ENCODE results near the gene RNF11. TPM values are rescaled to one million over a fixed set of nuclear protein-coding genes. Genes with fewer than 3 reads are reported as not detected.

The RNF11 gene
- total and polyA plus RNA-seq, 4 donors: 24.1 to 102 (median 48.7) TPM

DNA sequence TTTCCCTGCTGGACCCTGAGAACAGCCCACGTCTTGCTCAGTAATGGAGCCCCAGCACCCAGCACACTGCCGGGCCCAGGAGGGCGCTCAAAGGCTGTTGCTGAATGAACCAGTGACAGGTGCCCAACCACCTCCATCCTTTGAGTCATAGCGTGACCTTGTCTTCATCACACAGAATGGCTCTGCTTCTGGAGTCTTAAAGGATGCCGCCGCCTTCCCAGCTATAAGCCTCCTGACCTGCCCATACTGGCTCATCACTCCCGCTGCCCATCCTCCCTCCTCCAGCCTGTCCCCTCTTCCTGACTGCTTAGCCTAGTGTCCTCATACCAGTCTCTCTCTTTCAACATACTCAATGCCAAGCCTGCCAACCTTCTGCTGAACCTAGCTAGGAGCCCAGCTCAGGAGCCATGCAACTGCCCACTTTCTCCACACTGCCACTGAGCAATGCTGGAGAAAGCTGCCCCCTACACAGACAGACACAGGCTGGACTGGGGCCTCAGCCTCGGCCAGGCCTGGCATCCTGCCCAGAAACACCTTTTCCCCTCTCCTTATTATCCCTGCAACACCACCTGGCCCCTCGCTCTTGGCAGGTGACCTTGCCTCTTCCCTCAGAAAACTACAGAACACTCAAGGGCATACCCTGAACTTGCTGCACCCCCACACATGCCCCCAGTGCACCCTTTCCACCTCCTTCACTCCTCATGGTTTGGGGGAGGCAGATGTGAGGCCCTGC lies 80.2 kb downstream of the RNF11 start:
- no peaks in the 10 kb centered on the region for H3K27me3 ChIP-seq (ENCODE audit: control insufficient read depth in 4 of 4, insufficient read depth in 4 of 4, low read length in 3 of 4)
- 91% methylated on average over 9 of the region's 9 CpGs for WGBS
- TF ChIP-seq JUND (IDR thresholded peaks at IDR 0.05): no peak
- no peak overlapping the region for H3K27ac ChIP-seq (ENCODE audit: low read depth in 1 of 2, low read length in 2 of 2)
- H3K9ac ChIP-seq (ENCODE audit: low read depth in 1 of 2, low read length in 2 of 2): no peak overlapping the region
- no peaks in the 10 kb centered on the region for H3K36me3 ChIP-seq (ENCODE audit: control insufficient read depth in 4 of 4, insufficient read depth in 3 of 4, low read depth in 1 of 4, low read length in 3 of 4)
- peaks cover 0 to 11% (median 0%) of the 10 kb centered on the region in 4 donors for H3K4me1 ChIP-seq (ENCODE audit: control insufficient read depth in 4 of 4, insufficient read depth in 4 of 4, low read length in 3 of 4)
- no peak overlapping the region for H3K4me3 ChIP-seq (ENCODE audit: low read depth in 1 of 3, low read length in 3 of 3)
- H3K9me3 ChIP-seq (ENCODE audit: control insufficient read depth in 4 of 4, low read length in 3 of 4): no peaks in the 10 kb centered on the region
- DNase-seq (ENCODE audit: low spot score): no peak

DNA sequence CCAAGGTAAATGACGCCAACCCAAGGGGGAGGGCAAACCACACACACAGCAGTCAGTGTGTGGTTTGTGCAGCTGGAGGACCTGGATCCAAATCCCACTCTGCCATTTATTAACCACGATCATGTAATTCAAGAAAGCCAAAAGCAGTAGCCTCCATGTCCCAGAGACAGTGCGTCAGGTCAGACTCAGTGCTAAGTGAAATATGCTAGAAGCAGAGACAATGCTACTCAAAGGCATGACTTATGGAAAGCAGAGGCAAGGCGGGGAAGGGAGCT lies 80.7 kb downstream of the RNF11 start:
- TF ChIP-seq REST (IDR thresholded peaks at IDR 0.05) (no peak), YY1 (IDR thresholded peaks at IDR 0.05) (no peak), TAF1 (conservative IDR thresholded peaks at IDR 0.05) (no peak), ZBTB33 (IDR thresholded peaks at IDR 0.05) (no peak), HNF4A (conservative IDR thresholded peaks at IDR 0.05) (no peak), FOXA2 (IDR thresholded peaks at IDR 0.05) (no peak), SP1 (IDR thresholded peaks at IDR 0.05) (no peak), EGR1 (IDR thresholded peaks at IDR 0.05; ENCODE audit: low read depth in 2 of 2) (no peak), FOXA1 (IDR thresholded peaks at IDR 0.05) (no peak), JUND (IDR thresholded peaks at IDR 0.05) (no peak), RXRA (IDR thresholded peaks at IDR 0.05) (no peak), HNF4G (IDR thresholded peaks at IDR 0.05) (no peak), GABPA (IDR thresholded peaks at IDR 0.05 in 1 of 2, conservative IDR thresholded peaks at IDR 0.05 in 1 of 2) (no peak), ATF3 (IDR thresholded peaks at IDR 0.05) (no peak), NR2F2 (IDR thresholded peaks at IDR 0.05) (no peak), RAD21 (IDR thresholded peaks at IDR 0.05) (no peak)
- TF ChIP-seq, protein P1, sequence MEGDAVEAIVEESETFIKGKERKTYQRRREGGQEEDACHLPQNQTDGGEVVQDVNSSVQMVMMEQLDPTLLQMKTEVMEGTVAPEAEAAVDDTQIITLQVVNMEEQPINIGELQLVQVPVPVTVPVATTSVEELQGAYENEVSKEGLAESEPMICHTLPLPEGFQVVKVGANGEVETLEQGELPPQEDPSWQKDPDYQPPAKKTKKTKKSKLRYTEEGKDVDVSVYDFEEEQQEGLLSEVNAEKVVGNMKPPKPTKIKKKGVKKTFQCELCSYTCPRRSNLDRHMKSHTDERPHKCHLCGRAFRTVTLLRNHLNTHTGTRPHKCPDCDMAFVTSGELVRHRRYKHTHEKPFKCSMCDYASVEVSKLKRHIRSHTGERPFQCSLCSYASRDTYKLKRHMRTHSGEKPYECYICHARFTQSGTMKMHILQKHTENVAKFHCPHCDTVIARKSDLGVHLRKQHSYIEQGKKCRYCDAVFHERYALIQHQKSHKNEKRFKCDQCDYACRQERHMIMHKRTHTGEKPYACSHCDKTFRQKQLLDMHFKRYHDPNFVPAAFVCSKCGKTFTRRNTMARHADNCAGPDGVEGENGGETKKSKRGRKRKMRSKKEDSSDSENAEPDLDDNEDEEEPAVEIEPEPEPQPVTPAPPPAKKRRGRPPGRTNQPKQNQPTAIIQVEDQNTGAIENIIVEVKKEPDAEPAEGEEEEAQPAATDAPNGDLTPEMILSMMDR (IDR thresholded peaks at IDR 0.05; ENCODE audit: low read depth, low read length, missing input control): no peak
- TF ChIP-seq, protein P2, sequence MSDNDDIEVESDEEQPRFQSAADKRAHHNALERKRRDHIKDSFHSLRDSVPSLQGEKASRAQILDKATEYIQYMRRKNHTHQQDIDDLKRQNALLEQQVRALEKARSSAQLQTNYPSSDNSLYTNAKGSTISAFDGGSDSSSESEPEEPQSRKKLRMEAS (IDR thresholded peaks at IDR 0.05): no peak
- H3K9ac ChIP-seq (ENCODE audit: low read depth in 1 of 2, low read length in 2 of 2): no peak overlapping the region

More for the DNA sequence above, 80.7 kb downstream of the RNF11 start:
- Histone ChIP-seq H3K27me3 (ENCODE audit: control insufficient read depth in 4 of 4, insufficient read depth in 4 of 4, low read length in 3 of 4) (no peaks in the 10 kb centered on the region), H3K4me3 (ENCODE audit: low read depth in 1 of 3, low read length in 3 of 3) (no peak overlapping the region), H3K9me3 (ENCODE audit: control insufficient read depth in 4 of 4, low read length in 3 of 4) (no peaks in the 10 kb centered on the region), H3K27ac (ENCODE audit: low read depth in 1 of 2, low read length in 2 of 2) (no peak overlapping the region), H3K36me3 (ENCODE audit: control insufficient read depth in 4 of 4, insufficient read depth in 3 of 4, low read depth in 1 of 4, low read length in 3 of 4) (no peaks in the 10 kb centered on the region), H3K4me1 (ENCODE audit: control insufficient read depth in 4 of 4, insufficient read depth in 4 of 4, low read length in 3 of 4) (peaks cover 0 to 11% (median 0%) of the 10 kb centered on the region in 4 donors)
- WGBS: 86% methylated on average over 4 of the region's 4 CpGs
- no peak for DNase-seq (ENCODE audit: low spot score)
